ENCODE measurements around the gene TSPAN12. TPM values are rescaled to one million over a fixed set of nuclear protein-coding genes. Genes with fewer than 3 reads are reported as not detected.
"Not testable (repeated sequence)": the region's sequence is repeated elsewhere in the genome, so short reads cannot be mapped to it uniquely, and the experiment has no call there.

TSPAN12 gene
- total and polyA plus RNA-seq, 2 of the 8 experiments (the other 6 are each of a cell fraction or from before 2014, with no cell fraction given): 6.1 to 17.9 TPM

DNA sequence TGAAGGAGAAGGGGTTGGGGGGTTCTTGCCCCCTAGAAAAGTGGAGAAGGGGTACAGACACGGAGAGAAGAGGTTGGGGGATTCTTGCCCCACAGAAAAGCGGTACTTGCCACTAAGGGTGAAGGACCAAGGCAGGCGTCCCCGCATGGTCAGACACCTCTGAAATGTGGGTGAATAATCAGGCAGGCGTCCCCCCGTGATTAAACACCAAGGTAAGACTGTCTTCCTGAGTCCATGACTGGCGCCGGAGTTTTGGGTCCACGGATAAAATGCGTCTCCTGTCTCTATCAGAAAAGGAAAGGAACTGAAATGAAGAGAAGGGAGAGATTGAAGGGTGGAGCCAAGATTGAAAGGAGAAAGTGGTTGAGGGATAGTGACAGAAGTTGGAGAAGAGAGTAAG, 76.0 kb downstream of the TSPAN12 start:
- H3K56ac ChIP-seq (replicated peaks; ENCODE audit: insufficient read length, low read depth, low read length); H2BK15ac ChIP-seq (ENCODE audit: low read length); H2BK20ac ChIP-seq (ENCODE audit: low read length); H4K91ac ChIP-seq (replicated peaks; ENCODE audit: insufficient read length, low read length); H3K4ac ChIP-seq (replicated peaks; ENCODE audit: insufficient read length, low read depth, low read length); H3K23ac ChIP-seq (ENCODE audit: insufficient read length); H3K23me2 ChIP-seq (ENCODE audit: low read depth, low read length); H3K14ac ChIP-seq (ENCODE audit: insufficient read length); H3K18ac ChIP-seq (ENCODE audit: extremely low read depth, low read length); H2BK5ac ChIP-seq (ENCODE audit: low read depth, low read length); H3K27ac ChIP-seq (ENCODE audit: low read depth, low read length); H3K27me3 ChIP-seq (replicated peaks in 1 of 4; ENCODE audit: control insufficient read depth in 3 of 4, extremely low read depth in 1 of 4, insufficient read depth in 3 of 4, low read length in 3 of 4); H3K79me2 ChIP-seq (ENCODE audit: control insufficient read depth in 1 of 2, insufficient read depth in 2 of 2, low read length in 2 of 2); H2BK12ac ChIP-seq (ENCODE audit: low read depth, low read length); H3K79me1 ChIP-seq (ENCODE audit: low read depth, low read length); H2AK5ac ChIP-seq (ENCODE audit: low read depth, low read length); H4K5ac ChIP-seq (ENCODE audit: insufficient read length, low read depth, low read length); H2BK120ac ChIP-seq (replicated peaks; ENCODE audit: low read depth, low read length); DNase-seq (ENCODE audit: low read depth in 1 of 2, low spot score in 2 of 2); H3K4me1 ChIP-seq (replicated peaks in 1 of 4; ENCODE audit: control insufficient read depth in 3 of 4, insufficient read depth in 4 of 4, low read length in 3 of 4); FAIRE-seq; CTCF ChIA-PET (ENCODE audit: partially characterized antibody); POLR2A ChIA-PET (ENCODE audit: partially characterized antibody); H3K9me3 ChIP-seq (ENCODE audit: insufficient read depth in 2 of 2, low read depth in 1 of 2, low read length in 1 of 2); H2AFZ ChIP-seq (ENCODE audit: low read length); H3K4me2 ChIP-seq (ENCODE audit: insufficient read depth in 1 of 2, low read depth in 2 of 2, low read length in 2 of 2); H3K36me3 ChIP-seq (ENCODE audit: control insufficient read depth in 2 of 4, insufficient read depth in 4 of 4, low read length in 3 of 4); H3K4me3 ChIP-seq (ENCODE audit: extremely low read depth in 1 of 4, insufficient read depth in 2 of 4, low read depth in 3 of 4, low read length in 4 of 4); H4K8ac ChIP-seq (ENCODE audit: extremely low read depth, insufficient read depth, low read length); H4K20me1 ChIP-seq (replicated peaks in 1 of 2; ENCODE audit: control insufficient read depth in 1 of 2, insufficient read depth in 2 of 2, low read length in 2 of 2); H3K9ac ChIP-seq (replicated peaks in 1 of 4; ENCODE audit: extremely low read depth in 1 of 4, low read depth in 3 of 4, low read length in 3 of 4): not testable (repeated sequence)
- WGBS, 2 experiments (ENCODE audit: extremely low coverage in 1 of 2, insufficient coverage in 1 of 2, insufficient read length in 1 of 2, insufficient replicate concordance in 2 of 2, low coverage in 1 of 2, low lambda C conversion rate in 2 of 2, missing lambda C conversion rate in 1 of 2): 88% methylated on average over 6 of the region's 10 CpGs; no CpG with 5 or more reads in 1 of the 2 experiments

Data from H1 (cell line).